Measurements from ENCODE around the gene TMEM8B.

DNA sequence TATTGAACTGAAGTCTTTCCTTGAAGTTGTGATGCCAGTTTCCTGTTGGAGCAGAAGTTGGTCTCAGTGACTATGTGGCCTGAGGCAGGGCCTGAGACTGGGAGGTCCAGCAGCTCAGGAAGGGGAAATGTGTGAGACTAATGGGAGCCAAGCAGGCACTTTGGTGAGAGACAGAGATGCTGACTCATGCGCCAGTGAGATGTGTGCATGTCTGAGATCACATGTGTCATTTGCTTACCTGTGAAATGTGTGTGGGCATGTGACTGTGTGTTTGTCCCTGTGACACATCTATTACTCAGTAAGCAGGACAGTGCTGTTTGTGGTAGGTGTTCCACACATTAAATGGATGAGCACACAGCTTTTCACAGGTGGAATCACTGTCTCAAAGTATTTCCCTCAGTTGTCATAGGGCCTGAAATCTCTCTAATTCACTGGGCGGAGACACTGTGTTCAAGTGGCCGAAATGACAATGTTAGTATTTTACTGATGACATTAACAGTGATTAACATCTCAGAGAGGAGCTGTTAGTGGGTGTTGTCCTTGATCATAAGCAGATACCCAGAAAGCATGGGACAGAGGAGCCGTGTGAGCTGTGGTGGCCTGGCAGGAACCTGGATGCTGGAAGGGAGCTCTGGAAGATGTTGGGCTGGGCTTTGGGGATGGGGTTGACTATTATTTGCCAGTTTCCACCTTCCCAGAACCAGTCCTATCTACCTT, 30.2 kb upstream of the TMEM8B start:
- TF ChIP-seq, protein P1, sequence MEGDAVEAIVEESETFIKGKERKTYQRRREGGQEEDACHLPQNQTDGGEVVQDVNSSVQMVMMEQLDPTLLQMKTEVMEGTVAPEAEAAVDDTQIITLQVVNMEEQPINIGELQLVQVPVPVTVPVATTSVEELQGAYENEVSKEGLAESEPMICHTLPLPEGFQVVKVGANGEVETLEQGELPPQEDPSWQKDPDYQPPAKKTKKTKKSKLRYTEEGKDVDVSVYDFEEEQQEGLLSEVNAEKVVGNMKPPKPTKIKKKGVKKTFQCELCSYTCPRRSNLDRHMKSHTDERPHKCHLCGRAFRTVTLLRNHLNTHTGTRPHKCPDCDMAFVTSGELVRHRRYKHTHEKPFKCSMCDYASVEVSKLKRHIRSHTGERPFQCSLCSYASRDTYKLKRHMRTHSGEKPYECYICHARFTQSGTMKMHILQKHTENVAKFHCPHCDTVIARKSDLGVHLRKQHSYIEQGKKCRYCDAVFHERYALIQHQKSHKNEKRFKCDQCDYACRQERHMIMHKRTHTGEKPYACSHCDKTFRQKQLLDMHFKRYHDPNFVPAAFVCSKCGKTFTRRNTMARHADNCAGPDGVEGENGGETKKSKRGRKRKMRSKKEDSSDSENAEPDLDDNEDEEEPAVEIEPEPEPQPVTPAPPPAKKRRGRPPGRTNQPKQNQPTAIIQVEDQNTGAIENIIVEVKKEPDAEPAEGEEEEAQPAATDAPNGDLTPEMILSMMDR (IDR thresholded peaks at IDR 0.05 in 2 of 3, conservative IDR thresholded peaks at IDR 0.05 in 1 of 3; ENCODE audit: control insufficient read depth in 2 of 3, extremely low read depth in 1 of 3, insufficient read depth in 1 of 3, low read depth in 3 of 3, low read length in 3 of 3) = no peak
- no peak for TF ChIP-seq ETV6 (conservative IDR thresholded peaks at IDR 0.05 in 1 of 2, IDR thresholded peaks at IDR 0.05 in 1 of 2; ENCODE audit: borderline replicate concordance in 1 of 2, low read depth in 1 of 2)
- no peak for TF ChIP-seq FOXM1 (IDR thresholded peaks at IDR 0.05; ENCODE audit: low read depth, low read length)
- TF ChIP-seq RAD21 (IDR thresholded peaks at IDR 0.05; ENCODE audit: insufficient read depth, low read depth, low read length) = no peak
- no peak for TF ChIP-seq YY1 (IDR thresholded peaks at IDR 0.05; ENCODE audit: low read depth, low read length)
- no peak for TF ChIP-seq NR2C2 (IDR thresholded peaks at IDR 0.05; ENCODE audit: borderline replicate concordance, control insufficient read depth, insufficient read length, low read depth)
- TF ChIP-seq, protein P2, sequence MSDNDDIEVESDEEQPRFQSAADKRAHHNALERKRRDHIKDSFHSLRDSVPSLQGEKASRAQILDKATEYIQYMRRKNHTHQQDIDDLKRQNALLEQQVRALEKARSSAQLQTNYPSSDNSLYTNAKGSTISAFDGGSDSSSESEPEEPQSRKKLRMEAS (IDR thresholded peaks at IDR 0.05; ENCODE audit: low read depth, low read length) = no peak
- TF ChIP-seq WRNIP1 (IDR thresholded peaks at IDR 0.05; ENCODE audit: borderline replicate concordance, low read depth, low read length) = no peak
- no peak for TF ChIP-seq SREBF2 (IDR thresholded peaks at IDR 0.05; ENCODE audit: low read length)
- TF ChIP-seq POLR2A (IDR thresholded peaks at IDR 0.05; ENCODE audit: low read depth, low read length) = no peak
- TF ChIP-seq NR2C1 (IDR thresholded peaks at IDR 0.05) = no peak
- no peak for TF ChIP-seq NFIC (IDR thresholded peaks at IDR 0.05; ENCODE audit: low read depth, low read length)
- TF ChIP-seq CEBPB (IDR thresholded peaks at IDR 0.05; ENCODE audit: borderline replicate concordance in 1 of 2, low read depth in 2 of 2, low read length in 2 of 2) = no peak
- TF ChIP-seq POLR2AphosphoS2 (IDR thresholded peaks at IDR 0.05; ENCODE audit: low read depth, low read length) = no peak

Measured in GM12878 (cell line).